NCI-H1417 treated with DMSO at 0.1 percent for 48 hours (cell line): ENCODE measurements around the gene EID2.
A peak's percentile ranks its signal among the peaks of the same experiment; 100 is the strongest.

Experiments used
- DNase-seq: peaks from one replicate; lab custom pipeline; 2025; lab: John Stamatoyannopoulos, UW

Gene EID2

DNA sequence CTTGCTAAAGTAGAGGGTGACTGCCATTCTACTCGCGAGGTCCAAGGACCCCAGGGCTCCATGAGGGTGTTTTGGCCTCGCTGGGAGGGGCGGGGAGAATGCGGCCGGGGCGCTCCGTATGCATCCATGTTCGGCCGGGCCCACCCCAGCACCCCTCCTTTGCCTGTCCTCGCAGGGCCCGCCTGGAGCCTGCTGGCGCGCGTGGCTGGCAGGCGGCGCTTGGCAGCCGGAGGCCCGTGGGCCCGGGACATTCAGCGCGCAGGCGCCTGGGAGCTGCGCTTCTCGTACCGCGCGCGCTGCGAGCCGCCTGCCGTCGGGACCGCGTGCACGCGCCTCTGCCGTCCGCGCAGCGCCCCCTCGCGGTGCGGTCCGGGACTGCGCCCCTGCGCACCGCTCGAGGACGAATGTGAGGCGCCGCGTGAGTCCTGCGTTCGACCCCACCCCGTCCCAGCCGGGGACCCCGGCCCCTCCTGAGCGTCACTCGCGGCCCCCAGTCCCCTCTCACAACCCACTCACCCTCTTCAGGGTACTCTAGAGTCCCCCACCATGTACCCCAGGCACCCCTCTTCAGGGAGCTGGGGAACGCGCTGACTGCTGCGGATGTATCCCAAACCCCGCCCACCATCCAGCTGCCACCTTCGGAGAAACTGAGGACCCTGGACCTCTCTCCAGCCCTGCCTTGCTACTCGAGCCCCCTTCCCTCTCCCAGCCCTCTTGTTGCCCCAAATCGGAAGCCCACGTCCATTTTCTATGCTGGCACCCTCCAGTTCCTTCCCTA lies 37.1 kb downstream of the EID2 start:
- no peak for DNase-seq

DNA sequence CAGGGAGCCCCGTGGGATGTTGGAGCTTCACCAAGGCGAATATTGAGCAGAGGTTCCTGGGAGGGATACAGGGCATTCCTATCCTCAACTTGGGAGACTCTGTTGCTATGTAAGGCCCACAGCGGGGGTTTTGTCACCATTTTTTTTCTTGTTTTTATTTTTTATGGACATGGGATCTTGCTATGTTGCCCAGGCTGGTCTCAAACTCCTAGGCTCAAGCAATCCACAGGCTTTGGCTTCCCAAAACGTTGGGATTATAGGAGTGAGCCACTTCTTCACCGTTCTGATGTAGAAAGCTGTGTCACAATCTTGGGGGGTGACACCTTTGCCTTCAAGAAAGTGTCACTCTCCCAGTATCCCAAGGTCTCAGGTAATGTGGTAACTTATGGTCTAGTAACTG lies 38.6 kb downstream of the EID2 start:
- no peak for DNase-seq

DNA sequence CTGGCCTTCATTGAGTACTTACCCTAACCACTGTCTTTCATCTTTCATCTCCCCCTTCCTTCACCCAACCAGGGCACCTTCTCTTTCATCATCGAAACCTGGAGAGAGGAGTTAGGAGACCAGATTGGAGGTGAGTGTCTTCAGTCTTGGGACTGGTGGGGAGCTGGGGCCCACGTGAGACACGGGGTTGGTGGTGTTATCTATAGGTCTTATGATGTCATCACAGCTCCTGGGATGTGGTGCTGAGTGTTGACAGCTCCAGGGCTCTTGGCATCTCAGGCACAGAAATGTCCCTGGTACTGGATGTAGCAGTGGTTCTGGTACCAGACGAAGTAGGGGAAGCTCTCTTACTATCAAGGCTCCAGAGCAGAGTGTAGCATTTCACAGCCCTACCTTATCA lies 39.4 kb downstream of the EID2 start:
- DNase-seq: no peak

DNA sequence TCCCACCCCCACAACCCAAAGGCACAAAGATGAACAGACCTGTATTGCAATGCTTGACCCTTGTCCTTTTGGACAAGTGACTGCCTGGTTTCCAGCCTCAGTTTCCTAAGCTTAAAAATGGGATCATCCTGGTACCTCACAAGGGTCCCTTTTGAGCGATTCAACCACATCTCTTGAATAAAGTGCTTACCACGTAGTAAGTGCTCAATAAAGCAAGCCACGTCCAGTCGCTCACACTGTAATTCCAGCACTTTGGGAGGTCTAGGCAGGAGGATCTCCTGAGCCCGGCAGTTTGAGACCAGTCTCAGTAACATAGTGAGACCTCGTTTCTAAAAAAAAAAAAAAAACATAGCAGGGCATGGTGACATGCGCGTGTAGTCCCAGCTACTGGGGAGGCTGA lies 40.0 kb downstream of the EID2 start:
- no peak for DNase-seq

DNA sequence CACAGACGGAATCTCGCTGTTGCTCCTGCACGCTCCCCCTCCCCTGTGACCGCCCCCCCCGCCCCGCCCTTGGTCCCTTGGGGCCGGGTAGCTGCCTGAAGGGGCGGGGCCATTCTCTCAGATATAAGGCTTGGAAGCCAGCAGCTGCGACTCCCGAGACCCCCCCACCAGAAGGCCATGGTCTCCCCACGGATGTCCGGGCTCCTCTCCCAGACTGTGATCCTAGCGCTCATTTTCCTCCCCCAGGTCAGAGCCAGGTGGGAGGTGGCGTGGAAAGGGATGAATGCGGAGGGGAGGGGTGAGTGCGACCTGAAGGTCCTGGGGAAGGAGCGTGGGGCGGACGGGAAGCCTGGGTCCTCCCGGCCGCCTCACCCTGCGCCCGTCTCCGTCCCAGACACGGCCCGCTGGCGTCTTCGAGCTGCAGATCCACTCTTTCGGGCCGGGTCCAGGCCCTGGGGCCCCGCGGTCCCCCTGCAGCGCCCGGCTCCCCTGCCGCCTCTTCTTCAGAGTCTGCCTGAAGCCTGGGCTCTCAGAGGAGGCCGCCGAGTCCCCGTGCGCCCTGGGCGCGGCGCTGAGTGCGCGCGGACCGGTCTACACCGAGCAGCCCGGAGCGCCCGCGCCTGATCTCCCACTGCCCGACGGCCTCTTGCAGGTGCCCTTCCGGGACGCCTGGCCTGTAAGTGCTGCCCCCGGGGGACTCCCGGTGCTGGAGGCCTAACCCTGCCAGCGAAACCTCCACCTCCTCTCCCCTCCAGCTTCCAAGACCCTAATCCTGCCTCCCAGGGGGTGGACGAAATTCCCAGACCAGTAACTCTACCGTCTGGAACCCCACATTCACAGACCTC lies 40.9 kb downstream of the EID2 start, which contains the start of gene DLL3:
Gene DLL3, plus strand, starts transcription at position 150 of the 845 bp plus-strand sequence. Its CDS starts 28 bp downstream, at position 178.
- peak; percentile 11 for DNase-seq

DNA sequence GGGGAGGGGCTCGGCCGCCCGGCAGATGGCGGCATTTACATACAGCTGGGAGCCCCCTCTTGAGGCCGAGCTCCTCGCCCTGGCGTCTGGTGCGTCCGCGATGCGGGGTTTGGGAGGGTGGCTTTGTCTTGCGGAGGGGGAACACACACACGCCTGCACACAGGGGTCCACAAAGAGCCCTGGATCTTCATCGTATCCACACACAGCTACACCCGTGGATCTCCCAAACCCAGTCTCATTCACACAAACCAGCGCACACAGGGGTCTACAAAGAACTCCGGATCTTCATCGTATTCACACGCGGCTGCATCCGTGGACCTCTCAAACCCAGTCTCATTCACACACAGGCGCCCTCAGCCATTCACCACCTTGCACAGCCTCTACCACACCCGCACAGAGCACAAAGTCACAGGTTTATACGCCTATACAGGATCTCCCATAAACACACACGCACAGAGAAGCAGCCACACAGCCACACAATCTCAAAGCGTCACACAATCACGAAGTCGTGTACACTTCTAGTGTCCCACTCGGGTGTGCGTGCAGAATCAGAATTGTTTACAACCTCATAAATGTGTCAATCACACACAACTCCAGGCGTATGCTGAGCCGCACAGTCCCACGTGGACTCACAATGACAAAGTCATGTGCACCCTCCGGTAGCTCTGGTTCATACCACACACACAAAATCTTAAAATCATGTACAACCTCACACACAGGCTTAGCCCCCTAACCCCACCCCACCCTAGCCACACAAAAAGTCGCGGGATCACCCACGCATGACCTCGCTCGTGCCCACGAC lies 41.8 kb downstream of the EID2 start:
- DNase-seq: peak; percentile 64

DNA sequence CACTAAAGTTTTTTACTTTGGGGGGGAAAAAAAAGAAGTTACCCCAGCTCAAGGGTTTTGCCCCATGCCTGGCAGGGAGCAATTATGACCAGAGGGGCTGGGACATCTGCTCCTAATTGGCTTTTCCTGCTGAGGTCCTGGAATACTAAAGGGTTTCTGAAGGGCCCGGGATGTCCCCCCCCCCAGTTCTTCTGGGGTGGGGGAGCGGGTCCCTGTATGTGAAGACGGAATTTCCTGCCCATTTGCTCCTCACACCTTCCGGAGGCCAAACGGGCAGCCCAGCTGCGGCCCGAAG lies 42.3 kb downstream of the EID2 start:
- no peak for DNase-seq

DNA sequence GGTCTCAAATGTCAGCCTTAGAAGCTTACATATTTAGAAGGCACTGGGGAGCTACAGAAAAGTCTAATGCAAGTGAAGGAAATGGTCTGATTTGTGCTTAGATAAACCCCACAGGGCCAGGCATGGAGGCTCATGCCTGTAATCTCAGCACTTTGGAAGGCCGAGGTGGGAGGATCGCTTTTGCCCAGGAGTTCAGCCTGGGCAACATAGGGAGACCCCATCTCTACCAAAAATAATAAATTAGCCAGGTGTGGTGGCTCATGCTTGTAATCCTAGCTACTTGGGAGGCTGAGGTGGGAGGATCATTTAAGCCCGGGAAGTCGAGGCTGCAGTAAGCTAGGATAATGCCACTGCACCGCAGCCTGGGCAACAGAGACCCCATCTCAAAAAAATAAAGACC lies 43.9 kb downstream of the EID2 start:
- DNase-seq: no peak

DNA sequence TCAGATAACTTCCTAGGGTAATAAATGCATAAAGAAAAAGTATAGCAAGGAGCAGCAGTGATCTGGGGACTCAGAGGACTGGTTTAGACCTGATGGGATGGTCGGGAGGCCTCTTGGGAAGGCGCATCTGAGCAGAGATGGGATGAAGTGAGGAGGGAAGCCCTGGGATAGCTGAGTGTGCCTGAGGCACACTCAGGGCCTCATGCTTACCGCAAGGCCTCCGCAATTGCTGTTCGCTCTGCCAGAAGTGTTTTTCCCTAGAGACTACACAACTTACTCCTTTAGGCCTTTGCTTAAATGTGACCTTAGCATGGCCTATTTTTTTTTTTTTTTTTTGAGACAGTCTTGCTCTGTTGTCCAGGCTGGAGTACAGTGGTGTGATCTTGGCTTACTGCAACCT lies 45.3 kb downstream of the EID2 start:
- no peak for DNase-seq

DNA sequence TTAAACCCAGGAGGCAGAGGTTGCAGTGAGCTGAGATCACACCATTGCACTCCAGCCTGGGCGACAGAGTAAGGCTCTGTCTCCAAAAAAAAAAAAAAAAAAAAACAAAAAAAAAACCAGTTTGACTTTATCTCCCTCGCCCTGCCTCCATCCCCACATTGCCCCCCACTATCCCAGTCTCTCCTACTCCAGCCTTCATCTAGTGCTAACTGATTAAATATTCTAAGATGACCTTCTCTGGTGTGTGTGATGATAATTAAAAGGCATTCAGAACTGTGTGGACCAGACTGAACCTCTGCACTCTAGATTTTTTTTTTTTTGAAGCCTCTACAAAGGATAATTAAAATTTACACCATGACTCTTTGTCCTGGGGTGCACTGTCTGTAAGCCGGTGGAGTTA lies 47.2 kb downstream of the EID2 start:
- no peak for DNase-seq

DNA sequence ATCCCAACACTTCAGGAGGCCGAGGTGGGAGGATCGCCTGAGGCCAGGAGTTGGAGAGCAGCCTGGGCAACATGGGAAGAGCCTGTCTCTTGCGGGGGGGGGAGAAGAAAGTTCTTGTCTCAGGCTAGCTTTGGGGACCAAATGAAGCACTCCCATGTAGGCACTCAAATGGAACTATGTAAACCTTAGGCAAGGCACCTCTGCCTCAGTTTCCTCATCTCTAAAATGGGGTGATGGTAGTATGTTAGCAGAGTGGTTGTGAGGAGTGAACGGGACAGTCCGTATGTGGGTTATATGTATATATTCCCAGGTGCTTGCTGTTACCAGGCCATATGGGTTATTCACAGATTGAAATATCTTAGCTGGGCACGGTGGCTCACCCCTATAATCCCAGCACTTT lies 47.7 kb downstream of the EID2 start:
- DNase-seq: no peak

DNA sequence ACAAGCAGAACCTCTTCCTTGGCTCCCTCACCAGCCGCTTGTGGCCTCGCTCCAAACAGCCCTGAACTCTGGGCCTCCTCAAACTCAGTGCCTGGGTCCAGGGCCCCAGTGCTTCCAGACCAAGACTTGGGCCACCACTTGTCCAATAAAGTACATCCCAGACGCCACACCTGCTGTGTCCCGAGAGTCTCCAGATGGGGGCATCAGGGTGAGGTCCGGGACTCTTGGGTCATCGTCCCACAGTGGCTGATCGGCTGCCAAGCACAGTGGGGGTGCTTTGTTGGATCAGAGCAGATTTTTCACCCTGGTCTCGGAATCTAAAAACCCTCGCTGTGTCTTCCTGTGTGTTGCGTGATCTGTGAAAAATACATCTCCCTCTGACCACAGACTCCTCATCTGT lies 50.2 kb downstream of the EID2 start:
- no peak for DNase-seq
